ENCODE data around the gene HSD3B7. TPM values are rescaled to one million over a fixed set of nuclear protein-coding genes. Genes with fewer than 3 reads are reported as not detected.

The HSD3B7 gene
- total and polyA plus RNA-seq, 10 donors: 5.3 to 24.5 (median 18.1) TPM

- peak overlapping the region in 7 of 8 donors; percentile 36 to 83 (median 60) for H3K27ac ChIP-seq
- H3K27me3 ChIP-seq (replicated peaks in 1 of 7): no peaks in the 10 kb centered on the region
- no peak for TF ChIP-seq POLR2A (IDR thresholded peaks at IDR 0.05)
- TF ChIP-seq, protein P1, sequence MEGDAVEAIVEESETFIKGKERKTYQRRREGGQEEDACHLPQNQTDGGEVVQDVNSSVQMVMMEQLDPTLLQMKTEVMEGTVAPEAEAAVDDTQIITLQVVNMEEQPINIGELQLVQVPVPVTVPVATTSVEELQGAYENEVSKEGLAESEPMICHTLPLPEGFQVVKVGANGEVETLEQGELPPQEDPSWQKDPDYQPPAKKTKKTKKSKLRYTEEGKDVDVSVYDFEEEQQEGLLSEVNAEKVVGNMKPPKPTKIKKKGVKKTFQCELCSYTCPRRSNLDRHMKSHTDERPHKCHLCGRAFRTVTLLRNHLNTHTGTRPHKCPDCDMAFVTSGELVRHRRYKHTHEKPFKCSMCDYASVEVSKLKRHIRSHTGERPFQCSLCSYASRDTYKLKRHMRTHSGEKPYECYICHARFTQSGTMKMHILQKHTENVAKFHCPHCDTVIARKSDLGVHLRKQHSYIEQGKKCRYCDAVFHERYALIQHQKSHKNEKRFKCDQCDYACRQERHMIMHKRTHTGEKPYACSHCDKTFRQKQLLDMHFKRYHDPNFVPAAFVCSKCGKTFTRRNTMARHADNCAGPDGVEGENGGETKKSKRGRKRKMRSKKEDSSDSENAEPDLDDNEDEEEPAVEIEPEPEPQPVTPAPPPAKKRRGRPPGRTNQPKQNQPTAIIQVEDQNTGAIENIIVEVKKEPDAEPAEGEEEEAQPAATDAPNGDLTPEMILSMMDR (IDR thresholded peaks at IDR 0.05 in 8 of 11, conservative IDR thresholded peaks at IDR 0.05 in 3 of 11): no peak
- no peak for TF ChIP-seq POLR2AphosphoS5 (IDR thresholded peaks at IDR 0.05)
- intact Hi-C loops (cut with DNase I; ENCODE audit: low total_unique reads): no loop called here
- H3K4me1 ChIP-seq: peaks cover 0 to 27% (median 16%) of the 10 kb centered on the region in 6 donors
- H3K36me3 ChIP-seq: no peaks in the 10 kb centered on the region
- no peak for DNase-seq
- H3K9me3 ChIP-seq: no peaks in the 10 kb centered on the region
- WGBS, 5 donors: 69 to 86% (median 81%) methylated on average over 4 of the region's 4 CpGs
- H3K4me3 ChIP-seq: no peak overlapping the region
Measured at GRCh38 chr16:31023252-31023602, 38.2 kb downstream of the HSD3B7 start.

DNA sequence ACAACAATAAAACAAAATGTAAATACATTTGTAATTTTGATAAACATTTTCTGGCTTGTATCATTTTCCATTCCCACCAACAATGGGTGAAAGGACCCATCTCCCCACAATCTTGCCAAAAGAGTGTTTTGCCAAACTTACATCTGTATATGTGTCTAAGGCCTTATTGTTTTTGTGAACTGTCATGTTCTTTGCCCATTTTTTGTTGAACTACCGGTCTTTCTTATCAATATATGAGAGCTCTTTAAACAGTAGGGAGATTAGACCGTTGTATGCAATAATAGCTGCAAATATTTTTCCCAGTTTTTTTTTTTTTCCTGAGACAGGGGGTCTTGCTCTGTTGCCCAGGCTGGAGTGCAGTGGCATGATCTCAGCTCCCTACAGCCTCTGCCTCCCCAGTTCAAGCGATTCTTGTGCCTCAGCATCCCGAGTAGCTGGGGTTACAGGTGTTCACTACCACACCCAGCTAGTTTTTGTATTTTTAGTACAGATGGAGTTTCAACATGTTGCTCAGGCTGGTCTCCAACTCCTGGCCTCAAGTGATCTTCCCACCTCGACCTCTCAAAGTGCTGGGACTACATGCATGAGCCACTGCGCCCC lies 38.7 kb downstream of the HSD3B7 start:
- intact Hi-C loops (cut with DNase I; ENCODE audit: low total_unique reads): no loop called here
- no peak for TF ChIP-seq POLR2A (IDR thresholded peaks at IDR 0.05)
- TF ChIP-seq, protein P1 (IDR thresholded peaks at IDR 0.05 in 8 of 11, conservative IDR thresholded peaks at IDR 0.05 in 3 of 11): no peak
- Histone ChIP-seq H3K27ac (peak overlapping the region in 6 of 8 donors; percentile 38 to 83 (median 62)), H3K36me3 (no peaks in the 10 kb centered on the region), H3K9me3 (no peaks in the 10 kb centered on the region), H3K27me3 (replicated peaks in 1 of 7) (no peaks in the 10 kb centered on the region), H3K4me1 (peaks cover 0 to 27% (median 16%) of the 10 kb centered on the region in 6 donors), H3K4me3 (no peak overlapping the region)
- 80 to 89% (median 86%) methylated on average over 6 of the region's 6 CpGs for WGBS, 5 donors
- no peak for DNase-seq

GRCh38 chr16:31025339-31025738 lies 40.3 kb downstream of the HSD3B7 start:
- peak overlapping the region in 2 of 8 donors; percentile 5 to 50 for H3K27ac ChIP-seq

GRCh38 chr16:31029272-31029671 lies 44.3 kb downstream of the HSD3B7 start:
- Histone ChIP-seq H3K4me1 (peaks cover 5 to 38% (median 20%) of the 10 kb centered on the region in 6 donors), H3K27ac (no peak overlapping the region), H3K9me3 (no peaks in the 10 kb centered on the region), H3K36me3 (peaks cover 0 to under 1% (median 0%) of the 10 kb centered on the region in 6 donors), H3K4me3 (no peak overlapping the region), H3K27me3 (replicated peaks in 1 of 7) (no peaks in the 10 kb centered on the region)
- intact Hi-C loops (cut with DNase I; ENCODE audit: low total_unique reads): no loop called here
- 84 to 94% (median 91%) methylated on average over 5 of the region's 5 CpGs for WGBS, 5 donors
- TF ChIP-seq, protein P1 (IDR thresholded peaks at IDR 0.05 in 8 of 11, conservative IDR thresholded peaks at IDR 0.05 in 3 of 11): no peak
- TF ChIP-seq POLR2A (IDR thresholded peaks at IDR 0.05): no peak
- no peak for TF ChIP-seq POLR2AphosphoS5 (IDR thresholded peaks at IDR 0.05)
- DNase-seq: no peak

More at GRCh38 chr16:31025339-31025738, 40.3 kb downstream of the HSD3B7 start:
- Histone ChIP-seq H3K36me3 (no peaks in the 10 kb centered on the region), H3K9me3 (no peaks in the 10 kb centered on the region), H3K4me1 (peaks cover 0 to 32% (median 17%) of the 10 kb centered on the region in 6 donors), H3K4me3 (no peak overlapping the region), H3K27me3 (replicated peaks in 1 of 7) (no peaks in the 10 kb centered on the region)
- DNase-seq: no peak
- TF ChIP-seq, protein P1 (IDR thresholded peaks at IDR 0.05 in 8 of 11, conservative IDR thresholded peaks at IDR 0.05 in 3 of 11): no peak
- no peak for TF ChIP-seq POLR2A (IDR thresholded peaks at IDR 0.05)
- no peak for TF ChIP-seq POLR2AphosphoS5 (IDR thresholded peaks at IDR 0.05)
- intact Hi-C loops (cut with DNase I; ENCODE audit: low total_unique reads): no loop called here
- 59 to 83% (median 68%) methylated on average over 5 of the region's 5 CpGs for WGBS, 5 donors

All from spleen (tissue), 11 donors.